ENCODE measurements around the gene RFLNA.

Gene RFLNA

DNA sequence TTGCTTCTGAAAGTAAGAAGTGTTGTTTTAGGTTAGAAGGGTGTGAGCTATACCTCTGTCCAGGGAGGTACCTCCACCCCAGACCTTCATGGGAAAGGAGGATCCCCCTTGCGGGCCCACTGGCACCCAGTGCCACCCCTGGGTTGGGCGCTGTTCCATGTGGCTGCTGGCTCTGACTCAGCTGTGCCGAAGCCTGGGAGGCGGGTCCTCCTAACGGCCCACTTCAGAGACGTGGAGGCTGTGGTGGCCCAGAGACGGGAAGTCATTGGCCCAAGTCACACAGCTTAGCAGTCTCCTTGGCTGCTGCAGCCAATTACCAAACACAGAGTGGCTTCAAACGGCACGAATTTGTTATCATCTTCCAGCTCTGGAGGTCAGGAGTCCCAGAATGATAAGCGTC lies 10.2 kb downstream of the RFLNA start:
- no peak for DNase-seq

DNA sequence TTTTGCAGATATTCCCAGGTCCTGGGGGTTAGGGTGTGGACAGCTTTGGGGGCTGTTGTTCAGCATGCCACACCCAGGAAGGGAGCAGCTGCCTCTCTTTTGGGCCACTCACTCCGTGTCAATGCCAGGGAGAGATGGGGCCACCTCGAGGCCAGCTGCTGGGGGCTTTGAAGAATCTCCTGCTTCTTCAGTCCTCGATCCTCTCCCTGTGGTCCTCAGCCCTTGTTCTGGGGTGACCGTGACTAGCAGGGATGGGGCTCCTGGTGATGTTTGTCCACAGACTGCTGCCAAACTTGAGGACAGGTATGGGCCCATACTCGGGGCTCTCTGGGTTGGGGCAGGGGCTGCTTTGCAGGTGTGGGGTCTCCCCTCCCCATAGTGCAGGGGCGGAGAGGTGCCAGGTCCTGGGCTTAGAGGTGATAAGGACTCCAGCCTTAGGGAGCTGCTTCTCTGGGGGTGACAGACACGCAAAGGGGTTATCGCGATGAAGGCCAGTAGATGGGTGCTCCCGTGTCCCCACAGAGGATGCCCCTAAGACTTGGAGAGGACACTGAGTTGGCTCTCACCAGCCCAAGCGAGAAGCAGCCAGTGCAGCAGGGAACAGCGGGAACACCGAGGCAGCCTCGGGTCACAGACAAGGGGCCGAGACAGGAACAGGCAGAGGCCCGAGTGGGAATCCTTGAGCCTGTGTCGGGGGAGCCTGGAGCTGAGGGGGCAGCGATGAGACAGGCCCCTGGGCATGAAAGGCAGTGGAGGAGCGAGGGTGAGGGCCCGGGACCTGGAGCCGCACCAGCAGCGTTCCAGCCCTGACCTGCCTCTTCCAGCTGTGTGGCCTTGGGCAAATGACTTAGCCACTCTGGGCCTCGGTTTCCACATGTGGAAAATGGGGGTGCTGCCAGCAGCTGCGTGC lies 11.1 kb downstream of the RFLNA start:
- no peak for DNase-seq

DNA sequence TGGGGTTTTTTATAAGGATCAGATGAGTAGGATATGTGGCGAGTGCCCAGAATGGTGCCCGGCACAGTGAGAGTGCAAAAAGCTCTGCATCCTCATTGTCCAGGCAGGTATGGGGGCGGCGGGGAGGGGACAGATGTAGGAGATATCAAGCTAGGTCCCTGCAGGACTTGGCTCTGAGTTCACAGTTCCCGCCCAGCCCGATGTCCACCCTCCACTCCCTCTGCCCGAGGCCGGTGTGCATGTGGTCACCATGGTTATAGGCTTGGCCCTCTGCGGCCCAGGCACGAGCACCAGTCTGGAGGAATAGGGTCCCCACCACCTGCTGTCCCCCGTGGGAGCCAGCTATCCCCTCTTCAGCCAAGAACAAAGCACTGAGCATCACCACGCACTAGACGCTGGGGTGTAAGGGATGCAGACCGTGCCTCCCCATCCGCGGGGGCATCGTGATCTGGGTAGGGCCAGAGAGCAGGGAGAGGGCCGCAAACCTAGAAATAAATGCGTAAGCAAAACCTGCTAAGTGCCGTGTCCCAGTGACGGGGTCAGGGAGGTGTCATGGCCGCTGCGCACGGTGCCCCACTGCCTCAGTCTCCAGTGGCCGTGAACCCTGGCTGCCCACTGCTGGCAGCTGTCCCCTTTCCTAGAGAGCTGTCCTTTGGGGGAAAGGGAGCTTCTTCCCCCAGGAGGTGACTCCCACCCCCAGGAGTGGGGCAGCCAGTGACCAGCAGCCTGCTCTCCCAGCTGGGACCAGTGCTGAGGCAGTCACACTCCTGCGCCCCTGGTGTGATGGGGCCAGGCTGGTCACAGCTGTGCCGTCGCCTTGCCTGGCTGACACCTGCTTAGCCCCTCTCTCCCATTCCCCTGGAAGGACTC lies 12.0 kb downstream of the RFLNA start:
- no peak for DNase-seq

DNA sequence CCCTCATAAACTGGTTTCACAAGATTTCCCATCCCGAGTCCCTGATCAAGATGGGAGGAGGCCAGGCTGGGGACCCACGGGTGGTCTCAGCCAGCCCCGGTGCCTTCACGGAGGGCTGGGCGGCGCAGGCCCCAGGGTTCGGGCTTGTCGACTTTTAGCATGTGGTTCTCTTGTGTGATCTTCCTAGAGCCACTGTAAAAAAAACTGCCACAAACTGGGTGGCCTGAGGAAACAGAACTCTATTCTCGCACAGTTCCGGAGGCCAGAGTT lies 12.6 kb downstream of the RFLNA start:
- DNase-seq: no peak

- DNase-seq: no peak
Observed at GRCh38 chr12:124308741-124309140, 13.8 kb downstream of the RFLNA start.

- no peak for DNase-seq
Observed at GRCh38 chr12:124309231-124309630, 14.3 kb downstream of the RFLNA start.

DNA sequence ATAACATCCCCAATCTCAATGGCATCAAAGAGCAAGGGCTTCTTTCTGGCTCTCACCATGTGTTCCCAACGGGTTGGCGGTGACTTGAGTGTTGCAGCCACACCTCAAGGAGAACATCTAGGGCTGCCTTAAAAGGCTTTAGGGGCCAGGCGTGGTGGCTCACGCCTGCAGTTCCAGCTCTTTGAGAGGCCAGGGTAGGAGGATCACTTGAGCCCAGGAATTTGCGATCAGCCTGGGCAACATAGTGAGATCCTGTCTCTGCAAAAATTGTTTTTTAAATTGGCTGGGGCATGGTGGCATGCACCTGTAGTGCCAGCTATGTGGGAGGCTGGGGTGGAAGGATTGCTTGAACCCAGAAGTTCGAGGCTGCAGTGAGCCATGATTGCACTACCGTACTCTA lies 14.9 kb downstream of the RFLNA start:
- no peak for DNase-seq

- DNase-seq: no peak
Observed at GRCh38 chr12:124310178-124310577, 15.3 kb downstream of the RFLNA start.

DNA sequence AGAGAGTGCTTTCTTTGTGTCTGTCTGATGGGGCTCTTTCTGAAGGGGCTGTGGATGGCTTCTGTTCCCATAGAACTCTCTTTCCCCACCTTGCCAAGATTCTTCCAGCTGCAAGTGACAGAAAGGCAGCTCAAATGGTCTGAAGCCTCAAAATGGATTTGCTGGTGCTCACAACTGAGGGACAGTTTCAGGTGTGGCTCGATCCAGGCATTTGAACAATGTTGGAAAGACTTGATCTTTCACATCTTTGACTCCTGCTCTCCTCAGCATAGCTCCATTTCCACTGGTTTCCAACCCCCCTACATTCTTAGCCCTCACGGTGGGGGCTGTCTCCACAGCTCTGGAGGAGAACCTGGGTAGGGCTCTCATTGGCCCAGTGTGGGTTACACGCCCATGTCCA lies 15.9 kb downstream of the RFLNA start:
- DNase-seq: no peak

- no peak for DNase-seq
Observed at GRCh38 chr12:124311292-124312109, 16.6 kb downstream of the RFLNA start.

DNA sequence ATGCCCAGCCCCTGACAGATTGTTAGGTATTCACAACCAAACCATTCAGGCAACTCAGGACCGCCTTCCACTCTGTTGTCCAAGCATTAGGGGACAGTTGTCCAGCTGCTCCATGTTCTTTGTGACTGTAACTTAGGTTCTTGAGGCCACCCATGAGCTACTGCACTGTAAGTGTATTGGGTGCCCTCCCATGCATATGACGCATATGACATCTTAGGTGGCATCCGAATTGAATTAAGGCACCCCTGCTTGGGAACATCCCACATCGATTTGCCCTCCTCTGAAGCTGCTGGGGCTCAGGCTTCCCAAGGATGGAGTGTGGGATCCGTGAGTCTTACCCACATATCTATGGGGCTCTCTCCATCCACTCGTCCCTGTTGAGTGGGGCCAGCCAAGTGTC lies 17.7 kb downstream of the RFLNA start:
- DNase-seq: no peak

DNA sequence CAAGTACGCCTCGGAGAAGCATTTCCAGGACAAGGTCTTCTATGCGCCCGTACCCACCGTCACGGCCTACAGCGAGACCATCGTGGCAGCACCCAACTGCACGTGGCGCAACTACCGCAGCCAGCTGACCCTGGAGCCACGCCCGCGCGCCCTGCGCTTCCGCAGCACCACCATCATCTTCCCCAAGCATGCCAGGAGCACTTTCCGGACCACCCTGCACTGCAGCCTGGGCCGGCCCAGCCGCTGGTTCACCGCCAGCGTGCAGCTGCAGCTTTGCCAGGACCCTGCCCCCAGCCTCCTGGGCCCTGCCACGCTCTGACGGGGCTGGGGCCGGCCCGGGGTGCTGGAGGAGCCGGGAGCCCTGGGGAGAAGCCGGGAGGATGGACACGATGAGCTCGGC lies 19.3 kb downstream of the RFLNA start:
- DNase-seq: no peak

DNA sequence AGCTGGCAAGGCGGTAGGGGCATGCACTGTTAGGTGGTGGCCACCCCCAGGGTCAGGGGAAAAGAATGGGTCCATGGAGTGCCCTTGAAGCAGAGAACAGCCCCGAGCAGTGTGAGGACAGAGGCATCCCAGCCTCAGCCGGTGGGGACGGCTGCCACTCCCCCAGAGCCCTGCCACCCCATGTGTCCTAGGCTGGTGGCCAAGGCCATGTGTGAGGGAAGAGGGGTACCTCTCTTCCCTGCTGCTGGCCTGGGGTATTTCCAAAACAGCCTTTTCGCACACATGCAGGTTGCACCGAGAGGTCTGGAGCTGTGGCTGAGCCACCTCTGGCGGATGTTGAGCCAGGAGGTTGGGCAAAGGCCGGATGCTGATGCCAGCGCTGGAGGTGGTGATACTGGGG lies 19.9 kb downstream of the RFLNA start:
- no peak for DNase-seq

DNA sequence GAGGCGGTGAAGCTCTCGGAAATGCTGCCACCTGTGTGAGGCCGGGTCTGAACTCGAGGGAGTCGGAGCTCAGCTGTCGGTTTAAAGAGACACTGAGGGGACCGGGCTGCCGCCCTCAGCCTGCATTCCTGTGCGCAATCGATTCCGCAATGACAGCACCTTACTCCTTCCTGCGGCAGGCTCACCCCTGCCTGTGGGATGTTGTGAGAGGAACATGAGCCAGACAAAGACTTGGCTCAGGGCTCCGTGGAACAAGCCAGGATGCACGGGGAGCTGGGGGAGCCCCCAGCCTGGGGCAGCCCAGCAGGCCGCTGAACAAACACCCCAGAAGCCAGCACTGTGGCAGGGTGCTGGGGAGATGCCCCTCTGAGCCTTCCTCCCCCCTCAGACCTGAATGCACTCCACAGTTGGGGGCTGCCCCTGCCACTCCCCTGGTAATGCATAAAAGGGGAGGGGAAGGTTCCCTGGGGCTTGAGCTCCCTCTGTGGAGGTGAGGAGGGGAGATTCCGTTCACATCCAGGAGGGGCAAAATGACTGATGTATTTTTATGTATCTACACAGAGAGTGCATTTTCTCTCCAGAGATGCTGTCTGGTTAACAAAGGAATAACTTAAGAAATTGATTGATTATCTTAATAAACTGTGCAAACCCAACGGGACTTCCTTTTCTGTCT lies 20.6 kb downstream of the RFLNA start:
- DNase-seq: no peak

DNA sequence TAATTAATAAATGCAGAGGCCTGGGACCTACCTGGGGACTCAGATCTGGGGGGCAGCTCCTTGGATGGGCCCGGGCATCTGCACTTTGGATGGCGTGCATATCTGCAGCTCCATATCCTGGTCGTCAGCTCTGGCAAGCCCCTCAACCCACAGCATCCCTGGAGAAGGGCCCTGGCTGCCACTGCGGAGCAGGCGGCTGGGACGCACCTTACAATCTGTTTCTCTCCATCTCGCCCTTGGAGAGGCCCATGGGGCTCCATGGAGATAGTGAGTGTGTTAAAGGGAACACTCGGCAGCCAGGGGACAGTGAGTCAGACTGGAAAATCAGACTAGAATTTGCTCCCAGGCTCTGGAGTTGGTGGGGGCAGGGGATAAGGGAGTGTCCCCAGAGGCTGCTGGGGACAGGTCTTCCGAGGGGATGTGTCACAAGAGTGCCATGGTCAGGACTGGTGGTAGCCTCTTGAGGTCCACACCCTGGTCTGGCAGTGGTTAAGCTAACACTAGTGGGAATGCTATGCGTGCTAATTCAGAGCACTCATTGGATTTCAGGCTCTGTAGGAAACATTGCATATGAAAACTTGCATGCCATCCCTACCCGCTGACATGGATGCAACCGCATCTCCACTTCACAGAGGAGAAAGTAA lies 21.5 kb downstream of the RFLNA start:
- no peak for DNase-seq

- DNase-seq: no peak
Observed at GRCh38 chr12:124317400-124317799, 22.5 kb downstream of the RFLNA start.

DNA sequence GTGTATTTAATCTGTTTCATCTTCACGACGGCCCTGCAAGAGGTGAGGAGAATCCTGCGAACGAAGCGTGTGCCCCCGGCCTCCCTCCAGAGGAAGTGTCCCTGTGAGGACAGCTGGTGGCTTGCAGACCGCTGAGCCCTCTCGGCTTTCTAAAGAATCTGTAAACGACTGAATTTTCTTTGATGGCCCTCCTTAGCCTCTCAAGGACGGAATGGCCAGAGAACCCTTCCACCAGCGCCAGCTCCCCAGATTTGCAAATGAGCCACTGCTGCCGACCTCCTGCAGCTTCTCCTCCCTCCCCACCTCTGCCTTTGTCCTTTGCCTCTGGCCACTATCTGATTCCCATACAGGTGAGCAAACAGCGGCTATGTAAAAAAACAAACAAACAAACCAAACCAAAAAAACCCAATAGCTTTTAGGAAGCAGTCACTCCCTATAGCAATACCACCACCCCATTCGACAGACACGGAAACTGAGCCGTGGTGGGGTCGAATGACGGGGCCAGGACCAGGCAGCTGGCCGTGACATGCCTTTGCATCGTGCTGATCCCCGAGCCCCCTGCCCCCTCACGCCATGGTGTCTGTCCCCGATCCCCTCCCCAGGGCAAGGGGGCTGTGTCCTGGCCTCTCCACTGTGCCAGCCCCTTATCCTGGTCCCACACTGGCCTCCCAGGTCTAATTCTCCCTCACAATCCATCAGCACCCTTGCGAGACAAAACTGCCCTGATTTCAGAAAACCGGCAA lies 23.6 kb downstream of the RFLNA start:
- no peak for DNase-seq

- no peak for DNase-seq
Observed at GRCh38 chr12:124319368-124320050, 24.6 kb downstream of the RFLNA start.

DNA sequence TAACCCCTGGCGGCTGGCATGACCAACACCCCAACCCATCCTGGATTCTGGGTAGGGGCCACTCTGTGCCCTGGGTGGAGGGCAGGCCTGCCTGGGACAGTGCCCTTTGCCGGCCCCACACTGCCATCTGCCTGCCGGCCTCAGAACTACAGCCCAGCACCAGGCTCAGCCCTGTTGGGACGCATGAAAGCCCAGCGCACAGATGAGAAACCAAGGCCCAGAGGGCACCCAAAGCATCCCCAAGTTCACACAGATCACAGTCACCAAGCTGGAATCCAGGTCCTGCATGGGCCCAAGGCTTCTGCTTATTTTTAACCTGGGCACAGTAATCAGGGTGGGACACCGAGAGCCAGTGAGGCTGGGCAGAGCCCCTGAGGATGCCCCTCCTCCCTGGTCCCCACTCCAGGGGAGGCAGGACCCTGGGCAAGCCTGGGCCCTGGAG lies 26.2 kb downstream of the RFLNA start:
- DNase-seq: peak; percentile 57

DNA sequence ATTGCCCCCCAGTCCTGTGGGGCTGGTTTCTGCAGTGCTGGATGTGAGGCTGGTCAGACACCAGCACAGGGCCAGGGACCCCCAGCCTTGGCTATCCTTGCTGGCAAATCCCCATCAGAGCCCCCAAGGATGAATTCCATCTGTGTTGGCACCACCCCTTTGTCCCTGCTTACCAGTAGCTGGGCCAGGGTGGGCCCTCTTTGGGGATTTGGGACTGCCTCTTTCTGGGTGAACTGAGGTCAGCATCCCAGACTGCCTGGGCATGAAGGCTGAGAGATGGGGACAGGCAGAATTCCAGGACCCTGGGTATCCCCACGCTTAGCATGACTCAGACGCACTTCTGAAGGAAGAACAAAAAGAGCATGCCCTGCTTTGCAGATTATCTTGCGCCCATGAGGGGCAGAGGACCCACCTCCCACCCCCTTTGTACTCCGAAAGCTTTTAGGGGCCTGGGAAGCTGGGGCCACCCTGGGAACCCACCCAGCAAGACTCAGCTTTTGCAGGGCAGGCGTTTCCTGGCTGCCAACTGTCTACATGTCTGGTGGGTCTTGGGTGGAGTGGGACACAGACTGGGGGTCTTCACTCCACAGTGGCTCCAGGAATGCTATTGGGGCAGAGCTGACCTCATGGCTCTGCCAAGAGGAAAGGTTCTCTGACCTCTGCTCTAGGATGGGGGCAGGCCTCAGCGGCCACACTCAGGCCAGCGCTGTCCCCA lies 26.8 kb downstream of the RFLNA start:
- DNase-seq: peak; percentile 41
